ENCODE results near the gene B3GALT5. TPM values are rescaled to one million over a fixed set of nuclear protein-coding genes. Genes with fewer than 3 reads are reported as not detected.

The B3GALT5 gene
- total RNA-seq, 2 donors from 2014 or later = not detected

- Mint-ChIP-seq H3K4me3 (no peak overlapping the region), H3K27ac (no peak overlapping the region), H3K27me3 (peaks cover 26 to 34% of the 10 kb centered on the region in 2 donors), H3K4me1 (ENCODE audit: low read depth in 2 of 2) (no peaks in the 10 kb centered on the region), H3K9me3 (no peaks in the 10 kb centered on the region), H3K36me3 (no peaks in the 10 kb centered on the region)
- ATAC-seq (no peak), DNase-seq (ENCODE audit: low spot score) (no peak)
Measured at GRCh38 chr21:39720126-39720778, 107.5 kb downstream of the B3GALT5 start.

DNA sequence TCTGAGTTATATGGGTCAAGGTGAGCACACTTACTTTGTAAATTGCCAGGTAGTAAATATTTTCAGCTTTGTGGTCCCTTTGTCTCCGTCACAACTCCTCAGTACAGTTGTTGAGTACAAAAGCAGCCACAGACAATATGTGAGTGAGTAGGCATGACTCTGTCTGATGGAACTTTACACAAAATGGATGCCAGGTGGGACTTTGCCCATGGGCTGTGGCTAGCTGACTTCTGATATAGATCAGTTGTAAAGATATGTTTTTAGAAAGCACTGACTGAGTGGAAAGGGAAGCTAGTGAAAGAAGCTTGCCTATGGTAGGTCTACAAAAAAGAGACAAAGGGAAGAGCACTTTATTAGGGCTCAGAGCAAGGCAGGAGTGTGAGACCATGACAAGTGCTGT lies 109.1 kb downstream of the B3GALT5 start:
- Mint-ChIP-seq H3K36me3 (no peaks in the 10 kb centered on the region), H3K9me3 (no peaks in the 10 kb centered on the region), H3K4me3 (no peak overlapping the region), H3K27me3 (peaks cover 25 to 27% of the 10 kb centered on the region in 2 donors), H3K4me1 (ENCODE audit: low read depth in 2 of 2) (no peaks in the 10 kb centered on the region), H3K27ac (no peak overlapping the region)
- no peak for ATAC-seq
- DNase-seq (ENCODE audit: low spot score) = no peak

Other genes with a start within 250 kb of the B3GALT5 start
- gene LCA5L, start 167.2 kb upstream of the B3GALT5 start, total RNA-seq = not detected
- gene SH3BGR, start 161.0 kb upstream of the B3GALT5 start, total RNA-seq = under 1 TPM in 1 of 2 donors, not detected in 1; 0.83 TPM
- gene IGSF5, start 132.2 kb downstream of the B3GALT5 start, total RNA-seq = not detected